Sigmoid colon (tissue), 7 donors: ENCODE measurements around the gene KCNIP1. TPM values are rescaled to one million over a fixed set of nuclear protein-coding genes. Genes with fewer than 3 reads are reported as not detected.

Experiments used
- DNase-seq: peaks from one replicate; pipeline ENCODE4 v3.0.0-alpha.2; 2019
- H3K27ac ChIP-seq, 4 donors: fragments of 200-600 bp; sonication (generic); one replicate each; pipeline ENCODE4 v1.5.1; 2016 to 2019; ENCODE audit warnings: mild to moderate bottlenecking in 1 of 4
- H3K27me3 ChIP-seq, 3 donors: fragments of 200-600 bp; sonication (generic); one replicate each; pipeline ENCODE4 v1.5.1; 2019; ENCODE audit warnings: mild to moderate bottlenecking in 1 of 3
- H3K36me3 ChIP-seq, 4 donors: fragments of 200-600 bp; sonication (generic); one replicate each; pipeline ENCODE4 v1.5.1; 2016 to 2019
- H3K4me1 ChIP-seq, 4 donors: fragments of 200-600 bp; sonication (generic); one replicate each; pipeline ENCODE4 v1.5.1; 2017 to 2019
- H3K4me3 ChIP-seq, 4 donors: fragments of 200-600 bp; sonication (generic); one replicate each; pipeline ENCODE4 v1.5.1; 2017 to 2019; ENCODE audit warnings: mild to moderate bottlenecking in 2 of 4, moderate library complexity in 1 of 4
- H3K9me3 ChIP-seq, 4 donors: fragments of 200-600 bp in 3 of 4; sonication (generic) in 3 of 4; one replicate each; pipeline versions ENCODE4 v1.5.1 to v1.6.1; 2013 to 2019
- CTCF ChIP-seq, 4 experiments: fragments of 450-650 bp in 3 of 4; fragments of 200-600 bp in 1 of 4; IDR thresholded peaks; one replicate each; pipeline ENCODE4 v1.5.1; 2016 to 2019; ENCODE audit warnings: antibody characterized with exemption in 4 of 4, mild to moderate bottlenecking in 3 of 4, moderate library complexity in 2 of 4
- EP300 ChIP-seq, 4 donors: sonication (generic); formaldehyde crosslinking; IDR thresholded peaks; one replicate each; pipeline ENCODE4 v1.6.1; 2017; ENCODE audit warnings: antibody characterized with exemption in 4 of 4
- POLR2A ChIP-seq, 2 donors: fragments of 450-650 bp; IDR thresholded peaks; one replicate each; pipeline ENCODE4 v1.6.1; 2016; ENCODE audit warnings: antibody characterized with exemption in 2 of 2, mild to moderate bottlenecking in 2 of 2, moderate library complexity in 2 of 2
- POLR2AphosphoS5 ChIP-seq, 4 donors: sonication (generic); formaldehyde crosslinking; IDR thresholded peaks; one replicate each; pipeline ENCODE4 v1.6.1; 2017; ENCODE audit warnings: antibody characterized with exemption in 4 of 4
- WGBS, 2 donors: extraction: QIAGEN DNeasy Blood & Tissue Kit; methylation state at CpG; one replicate each; pipeline ENCODE4 v1.1.7; 2013; 5-methylcytosine and 5-hydroxymethylcytosine counted together
- intact Hi-C: fragments of 100-400 bp; cut with DNase I; formaldehyde crosslinking; loops from one replicate; pipeline ENCODE4 v1.15.1; 2023
- polyA plus RNA-seq, 3 donors: library from polyadenylated mRNA; stranded (reverse); fragments of 200-250 nt; gene quantifications; one replicate each; pipeline ENCODE4 v1.2.3, GENCODE V29; 2013
- total RNA-seq, 4 donors: library from RNA; depleted of rRNA; stranded (reverse); fragments of >200 nt; gene quantifications; one replicate each; pipeline ENCODE4 v1.1.0, GENCODE V29; 2016
- donor health status: healthy with polysubstance abuse.
- donor health status: Bipolar disorder and iron deficiency.
- donor health status: healthy.

The KCNIP1 gene
- total and polyA plus RNA-seq, 7 donors = 0.28 to 2.8 (median 1.1) TPM; not detected in 2

- Histone ChIP-seq H3K27me3 (peaks cover 0 to 4% (median 0%) of the 10 kb centered on the region in 3 donors), H3K36me3 (no peaks in the 10 kb centered on the region), H3K27ac (no peak overlapping the region), H3K4me1 (peaks cover 0 to 20% (median 13%) of the 10 kb centered on the region in 4 donors), H3K4me3 (no peak overlapping the region), H3K9me3 (no peaks in the 10 kb centered on the region)
- TF ChIP-seq CTCF (IDR thresholded peaks at IDR 0.05) (no peak), EP300 (IDR thresholded peaks at IDR 0.05) (no peak), POLR2A (IDR thresholded peaks at IDR 0.05) (no peak), POLR2AphosphoS5 (IDR thresholded peaks at IDR 0.05) (no peak)
- DNase-seq = no peak
- intact Hi-C loops = no loop called here
- 80 to 86% methylated on average over 7 of the region's 7 CpGs for WGBS, 2 donors
Observed at GRCh38 chr5:170493028-170493820, 10.6 kb upstream of the KCNIP1 start.

- no peak overlapping the region for H3K4me3 ChIP-seq
- no peaks in the 10 kb centered on the region for H3K9me3 ChIP-seq
- peaks cover 0 to 4% (median 0%) of the 10 kb centered on the region in 3 donors for H3K27me3 ChIP-seq
- TF ChIP-seq POLR2A (IDR thresholded peaks at IDR 0.05) (no peak), EP300 (IDR thresholded peaks at IDR 0.05) (no peak), CTCF (IDR thresholded peaks at IDR 0.05) (no peak), POLR2AphosphoS5 (IDR thresholded peaks at IDR 0.05) (no peak)
- no peak overlapping the region for H3K27ac ChIP-seq
- WGBS, 2 donors = 59 to 81% methylated on average over 2 of the region's 2 CpGs
- no peaks in the 10 kb centered on the region for H3K36me3 ChIP-seq
- intact Hi-C loops = no loop called here
- peaks cover 0 to 13% (median 10%) of the 10 kb centered on the region in 4 donors for H3K4me1 ChIP-seq
- DNase-seq = no peak
Observed at GRCh38 chr5:170494041-170494440, 9.8 kb upstream of the KCNIP1 start.

- no peak for DNase-seq
- H3K4me1 ChIP-seq = peaks cover 0 to 13% (median 10%) of the 10 kb centered on the region in 4 donors
- H3K27me3 ChIP-seq = peaks cover 0 to 4% (median 0%) of the 10 kb centered on the region in 3 donors
- 59 to 74% methylated on average over 10 of the region's 10 CpGs for WGBS, 2 donors
- H3K36me3 ChIP-seq = no peaks in the 10 kb centered on the region
- no peak overlapping the region for H3K27ac ChIP-seq
- H3K9me3 ChIP-seq = peaks cover 0 to 3% (median 0%) of the 10 kb centered on the region in 4 donors
- no peak for TF ChIP-seq POLR2A (IDR thresholded peaks at IDR 0.05)
- TF ChIP-seq POLR2AphosphoS5 (IDR thresholded peaks at IDR 0.05) = no peak
- no peak for TF ChIP-seq CTCF (IDR thresholded peaks at IDR 0.05)
- TF ChIP-seq EP300 (IDR thresholded peaks at IDR 0.05) = no peak
- intact Hi-C loops = no loop called here
- no peak overlapping the region for H3K4me3 ChIP-seq
Observed at GRCh38 chr5:170495825-170496661, 7.8 kb upstream of the KCNIP1 start.

- peaks cover 0 to 5% (median 0%) of the 10 kb centered on the region in 3 donors for H3K27me3 ChIP-seq
- intact Hi-C loops = no loop called here
- H3K9me3 ChIP-seq = peaks cover 0 to 3% (median 0%) of the 10 kb centered on the region in 4 donors
- no peaks in the 10 kb centered on the region for H3K36me3 ChIP-seq
- 71 to 88% methylated on average over 6 of the region's 6 CpGs for WGBS, 2 donors
- TF ChIP-seq POLR2AphosphoS5 (IDR thresholded peaks at IDR 0.05) (no peak), CTCF (IDR thresholded peaks at IDR 0.05) (no peak), POLR2A (IDR thresholded peaks at IDR 0.05) (no peak), EP300 (IDR thresholded peaks at IDR 0.05) (no peak)
- no peak for DNase-seq
- peaks cover 0 to 7% (median 5%) of the 10 kb centered on the region in 4 donors for H3K4me1 ChIP-seq
- no peak overlapping the region for H3K4me3 ChIP-seq
- no peak overlapping the region for H3K27ac ChIP-seq
Observed at GRCh38 chr5:170496662-170497028, 7.2 kb upstream of the KCNIP1 start.
